Endothelial cell of umbilical vein (primary cell): ENCODE data around the gene PERCC1. TPM values are rescaled to one million over a fixed set of nuclear protein-coding genes. Genes with fewer than 3 reads are reported as not detected.

ENCODE experiments used
- BruUV-seq: library from RNA; stranded (reverse); fragments of 400-500 nt; replicated peaks from 2 replicates; lab custom pipeline; 2021; lab: Mats Ljungman, UMichigan
- CTCF ChIA-PET: fragments of 300-600, 350-600 bp; sonication (Branson Sonifier 250); formaldehyde crosslinking; loops from one replicate; lab custom pipeline; 2021; ENCODE audit warnings: antibody characterized with exemption, inconsistent platforms; lab: Charles Lee
- POLR2A ChIA-PET: fragments of 300-600, 350-600 bp; sonication (Branson Sonifier 250); formaldehyde crosslinking; loops from one replicate; lab custom pipeline; 2021; ENCODE audit warnings: antibody characterized with exemption, inconsistent platforms; lab: Charles Lee
- DNase-seq: peaks from one replicate; pipeline ENCODE4 v3.0.0-alpha.2; 2011; ENCODE audit warnings: low read depth, low spot score
- FAIRE-seq: peaks from 2 replicates; lab custom pipeline; 2011; peaks lifted over from hg19 to GRCh38; lab: Jason Lieb, UNC
- H2AFZ ChIP-seq: 2 replicates; pipeline ENCODE4 v1.6.0; 2012; ENCODE audit warnings: low read depth, low read length, control low read depth, inconsistent platforms
- H3K27ac ChIP-seq: 2 replicates; pipeline ENCODE4 v1.5.1; 2011; ENCODE audit warnings: low read depth, mild to moderate bottlenecking, control low read depth, low read length, moderate library complexity; ENCODE audit not compliant: insufficient read depth
- H3K27me3 ChIP-seq, 2 experiments: 2 replicates each; pipeline versions ENCODE4 v1.6.0 to v1.6.1; 2011; ENCODE audit warnings: low read length in 2 of 2, mixed read lengths in 1 of 2; ENCODE audit not compliant: control insufficient read depth in 2 of 2, insufficient read depth in 2 of 2
- H3K36me3 ChIP-seq, 2 experiments: 2 replicates in 1 of 2; 3 replicates in 1 of 2; pipeline ENCODE4 v1.5.1; 2011; ENCODE audit warnings: low read length in 2 of 2, mild to moderate bottlenecking in 1 of 2, moderate library complexity in 1 of 2; ENCODE audit not compliant: control insufficient read depth in 2 of 2, insufficient read depth in 2 of 2; ENCODE audit errors: extremely low read depth in 1 of 2
- H3K4me1 ChIP-seq: 3 replicates; pipeline ENCODE4 v1.5.1; 2011; ENCODE audit warnings: mild to moderate bottlenecking, low read length; ENCODE audit not compliant: control insufficient read depth, insufficient read depth; ENCODE audit errors: extremely low read depth
- H3K4me2 ChIP-seq: 2 replicates; pipeline ENCODE4 v1.6.1; 2011; ENCODE audit warnings: low read length, control low read depth, mixed read lengths; ENCODE audit not compliant: insufficient read depth
- H3K4me3 ChIP-seq, 3 experiments: fragments of 200-600 bp in 1 of 3; sonication (generic), shearing (Covaris generic) in 1 of 3; replicated peaks in 1 of 3; 2 replicates each; pipeline ENCODE4 v1.5.1; 2011 to 2016; ENCODE audit warnings: control low read depth in 3 of 3, low read length in 3 of 3, mild to moderate bottlenecking in 2 of 3, inconsistent platforms in 1 of 3, low read depth in 1 of 3, moderate library complexity in 1 of 3; ENCODE audit not compliant: insufficient read depth in 1 of 3
- H3K79me2 ChIP-seq: 2 replicates; pipeline ENCODE4 v1.6.0; 2012; ENCODE audit warnings: low read length, inconsistent platforms; ENCODE audit not compliant: control insufficient read depth, insufficient read depth
- H3K9ac ChIP-seq: replicated peaks from 2 replicates; pipeline ENCODE3; 2011; ENCODE audit warnings: low read length, control low read depth; ENCODE audit not compliant: insufficient read depth; ENCODE audit errors: extremely low read depth
- H3K9me1 ChIP-seq: replicated peaks from 3 replicates; pipeline ENCODE4 v1.6.0; 2011; ENCODE audit warnings: mild to moderate bottlenecking, low read length; ENCODE audit not compliant: control insufficient read depth, insufficient read depth; ENCODE audit errors: extremely low read depth
- H3K9me3 ChIP-seq: replicated peaks from 2 replicates; pipeline ENCODE4 v1.5.1; 2012; ENCODE audit warnings: low read length, inconsistent platforms; ENCODE audit not compliant: control insufficient read depth, insufficient read depth
- H4K20me1 ChIP-seq: replicated peaks from 2 replicates; pipeline ENCODE3; 2011; ENCODE audit warnings: mild to moderate bottlenecking, low read length; ENCODE audit not compliant: control insufficient read depth, insufficient read depth; ENCODE audit errors: extremely low read depth
- CTCF ChIP-seq, 2 donors: IDR thresholded peaks; 1 replicate in 1 of 2; 2 replicates in 1 of 2; pipeline ENCODE4 v1.5.1; 2011; ENCODE audit warnings: low read length in 2 of 2, mild to moderate bottlenecking in 2 of 2, moderate library complexity in 2 of 2, control low read depth in 1 of 2, inconsistent platforms in 1 of 2, low read depth in 1 of 2; ENCODE audit not compliant: insufficient read depth in 1 of 2; ENCODE audit errors: extremely low read depth in 1 of 2
- EZH2 ChIP-seq: IDR thresholded peaks from 2 replicates; pipeline ENCODE4 v1.6.1; 2012; ENCODE audit warnings: borderline replicate concordance, low read depth, mild to moderate bottlenecking, moderate library complexity, low read length, inconsistent platforms; ENCODE audit not compliant: severe bottlenecking
- FOS ChIP-seq: IDR thresholded peaks from 2 replicates; pipeline ENCODE4 v1.6.1; 2011; ENCODE audit warnings: mild to moderate bottlenecking, low read length, moderate library complexity, borderline replicate concordance; ENCODE audit not compliant: insufficient read depth
- GATA2 ChIP-seq: IDR thresholded peaks from 2 replicates; pipeline ENCODE4 v1.7.0; 2011; ENCODE audit warnings: low read depth, mild to moderate bottlenecking, moderate library complexity, mixed read lengths, low read length; ENCODE audit not compliant: insufficient read length, insufficient read depth
- JUN ChIP-seq: IDR thresholded peaks from 2 replicates; pipeline ENCODE4 v1.6.1; 2011; ENCODE audit warnings: borderline replicate concordance, low read depth; ENCODE audit not compliant: insufficient read length, insufficient read depth
- MAX ChIP-seq: IDR thresholded peaks from 2 replicates; pipeline ENCODE4 v1.6.1; 2011; ENCODE audit not compliant: insufficient read depth, insufficient read length
- MYC ChIP-seq: IDR thresholded peaks from one replicate; pipeline ENCODE4 v1.6.1; 2011; ENCODE audit warnings: mild to moderate bottlenecking, low read depth, low read length
- POLR2A ChIP-seq: IDR thresholded peaks from 2 replicates; pipeline ENCODE4 v1.6.1; 2012; ENCODE audit warnings: low read depth, mild to moderate bottlenecking, control low read depth, low read length
- POLR2AphosphoS5 ChIP-seq: IDR thresholded peaks from 2 replicates; pipeline ENCODE4 v1.6.1; 2012; ENCODE audit warnings: low read depth, mild to moderate bottlenecking, control low read depth, low read length, moderate library complexity; ENCODE audit not compliant: insufficient read depth
- dilution Hi-C: fragments of 300-500 bp; cut with MboI; formaldehyde crosslinking; loops from one replicate; pipeline ENCODE4 v1.15.0; 2019; ENCODE audit warnings: low sequenced_read_pairs; ENCODE audit not compliant: extremely low pct_ligation_motif_present
- intact Hi-C: fragments of 100-400 bp; cut with micrococcal nuclease; formaldehyde crosslinking; loops from one replicate; pipeline ENCODE4 v1.10.0; 2022
- polyA plus RNA-seq, 4 experiments: library from polyadenylated mRNA; depleted of rRNA in 3 of 4; stranded (reverse) in 3 of 4; unstranded in 1 of 4; fragments of >200 nt; gene quantifications; 2 replicates each; pipeline versions ENCODE4 v1.2.1 to v1.2.3, GENCODE V29; 2011 to 2012; ENCODE audit warnings: missing spikeins in 1 of 4
- total RNA-seq: library from RNA; stranded (reverse); gene quantifications from 2 replicates; pipeline ENCODE4 v1.2.3, GENCODE V29; 2021

The PERCC1 gene
- total and polyA plus RNA-seq, 2 donors (not counting 3 experiments of a cell fraction or from before 2014, with no cell fraction given) = not detected

GRCh38 chr16:1426734-1427471, 4.0 kb upstream of the PERCC1 start:
- CTCF ChIA-PET = interaction anchor here (0.8 kb wide), 1 partner anchor 12 kb away, joined by 3 read pairs; no protein-coding TSS in a partner anchor

More at GRCh38 chr16:1426734-1427471, 4.0 kb upstream of the PERCC1 start:
- Histone ChIP-seq H3K9me3 (no peaks in the 10 kb centered on the region), H3K79me2 (no peaks in the 10 kb centered on the region), H3K9ac (no peak overlapping the region), H3K9me1 (no peaks in the 10 kb centered on the region), H3K4me2 (no peak overlapping the region), H3K27me3 (no peaks in the 10 kb centered on the region), H3K36me3 (no peaks in the 10 kb centered on the region), H3K4me1 (no peaks in the 10 kb centered on the region), H4K20me1 (no peaks in the 10 kb centered on the region), H3K4me3 (no peak overlapping the region), H2AFZ (no peak overlapping the region), H3K27ac (no peak overlapping the region)
- intact Hi-C loops (loop anchor here (10.0 kb wide), 1 partner anchor 278 kb away; the partner anchor contains the start of gene MAPK8IP3), dilution Hi-C loops (no loop called here)
- TF ChIP-seq GATA2 (no peak), FOS (no peak), CTCF (IDR thresholded peaks at IDR 0.05; ENCODE audit: extremely low read depth in 1 of 2, insufficient read depth in 1 of 2, low read depth in 1 of 2, low read length in 2 of 2) (no peak), MYC (no peak), MAX (no peak), POLR2A (no peak), JUN (no peak), POLR2AphosphoS5 (no peak), EZH2 (no peak)
- DNase-seq (no peak), FAIRE-seq (no peak)
- no TSS peak for BruUV-seq
- POLR2A ChIA-PET = no interaction called here
